H7 (cell line): ENCODE data around the gene DAPK2. TPM values are rescaled to one million over a fixed set of nuclear protein-coding genes. Genes with fewer than 3 reads are reported as not detected.
A peak's percentile ranks its signal among the peaks of the same experiment; 100 is the strongest.

ENCODE experiments used
- DNase-seq: peaks from one replicate; pipeline ENCODE4 v3.0.0; 2012
- H3K27me3 ChIP-seq: 2 replicates; pipeline ENCODE4 v1.6.0; 2011; ENCODE audit warnings: mild to moderate bottlenecking, low read length; ENCODE audit not compliant: control insufficient read depth, insufficient read depth
- H3K36me3 ChIP-seq: replicated peaks from 2 replicates; pipeline ENCODE4 v1.5.1; 2011; ENCODE audit warnings: low read length; ENCODE audit not compliant: control insufficient read depth, insufficient read depth
- H3K4me3 ChIP-seq: 2 replicates; pipeline ENCODE4 v1.5.1; 2011; ENCODE audit warnings: low read depth, mild to moderate bottlenecking, control low read depth, low read length, moderate library complexity; ENCODE audit not compliant: insufficient read depth
- total RNA-seq: library from RNA; depleted of rRNA; stranded (reverse); fragments of >200 nt; shearing (Covaris generic); gene quantifications from 2 replicates; pipeline ENCODE4 v1.2.3, GENCODE V29; 2014

The DAPK2 gene
- total RNA-seq, 1 experiment from 2014 or later: 1.9 TPM

DNA sequence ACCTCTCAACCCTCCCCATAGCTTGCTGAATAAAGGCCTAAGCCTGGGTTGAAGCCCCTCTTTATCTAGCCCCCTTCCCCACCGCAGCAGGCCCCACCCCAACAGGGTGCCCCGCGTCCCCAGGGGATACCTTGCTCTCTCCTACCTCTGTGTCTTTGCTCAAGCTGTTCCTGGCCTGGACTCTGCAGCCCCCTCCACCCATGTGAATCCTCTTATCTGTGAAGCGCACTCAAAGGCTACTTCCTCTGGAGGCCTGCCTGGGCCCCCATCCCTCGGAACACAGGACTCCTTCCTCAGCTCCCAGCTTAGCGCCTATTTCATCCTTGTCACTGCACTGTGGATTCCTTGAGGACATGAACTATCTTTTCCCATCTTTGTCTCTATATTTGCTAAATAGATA is 151.1 kb downstream of the DAPK2 start:
- DNase-seq: no peak
- H3K36me3 ChIP-seq: no peaks in the 10 kb centered on the region
- no peak overlapping the region for H3K4me3 ChIP-seq
- no peaks in the 10 kb centered on the region for H3K27me3 ChIP-seq

DNA sequence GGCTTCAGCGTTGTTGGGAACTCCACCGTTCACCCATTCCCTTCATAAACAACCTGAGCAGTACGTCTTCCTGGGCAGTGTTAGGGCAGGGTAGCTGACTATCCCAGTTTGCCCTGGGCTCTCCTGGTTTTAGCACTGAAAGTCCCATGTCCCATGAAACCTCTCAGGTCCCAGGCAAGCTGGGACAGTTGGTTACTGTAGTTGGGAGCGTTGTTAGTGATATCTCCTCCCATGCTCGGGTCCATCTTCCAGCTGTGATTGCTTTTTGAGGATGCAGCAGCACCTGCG is 151.7 kb downstream of the DAPK2 start:
- no peak for DNase-seq
- Histone ChIP-seq H3K4me3 (no peak overlapping the region), H3K36me3 (no peaks in the 10 kb centered on the region), H3K27me3 (no peaks in the 10 kb centered on the region)

DNA sequence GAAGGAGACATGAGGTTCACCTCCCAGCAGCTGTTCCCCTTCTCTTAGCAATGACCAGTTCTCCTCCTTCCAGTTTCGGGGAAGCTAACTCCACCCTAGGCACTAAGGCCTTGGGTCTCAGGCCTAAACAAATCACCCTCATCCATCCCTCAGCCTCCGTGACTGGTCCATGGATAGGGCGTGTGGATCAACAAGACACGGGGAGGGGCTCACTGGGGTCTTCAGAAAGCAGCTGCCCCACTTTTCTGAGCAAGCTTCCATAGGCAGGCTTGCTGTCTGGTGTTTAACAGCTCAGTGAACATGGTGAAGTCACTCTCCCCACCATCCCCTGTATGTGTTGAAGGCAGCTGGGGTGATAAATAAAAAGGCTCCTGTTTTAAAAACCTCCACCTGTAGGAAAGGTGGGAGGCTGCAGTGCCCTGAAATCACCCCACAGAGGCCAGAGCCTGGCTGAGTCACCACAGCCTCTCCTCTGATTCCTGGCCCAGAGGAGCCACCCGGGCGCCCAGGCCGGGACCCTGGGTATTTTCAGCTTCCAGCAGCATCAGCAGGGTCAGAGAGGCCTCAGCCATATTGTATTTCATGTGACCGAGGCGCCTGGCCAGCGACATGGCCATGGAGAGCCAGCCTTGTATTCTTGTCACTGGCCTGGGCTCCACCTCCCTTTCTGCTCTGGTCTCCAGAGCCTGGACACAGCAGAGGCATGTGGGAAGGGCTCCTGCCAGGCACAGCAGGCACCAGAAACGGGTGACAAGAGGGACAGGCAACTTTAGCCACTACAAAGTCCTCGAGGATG is 152.2 kb downstream of the DAPK2 start:
- no peak overlapping the region for H3K4me3 ChIP-seq

DNA sequence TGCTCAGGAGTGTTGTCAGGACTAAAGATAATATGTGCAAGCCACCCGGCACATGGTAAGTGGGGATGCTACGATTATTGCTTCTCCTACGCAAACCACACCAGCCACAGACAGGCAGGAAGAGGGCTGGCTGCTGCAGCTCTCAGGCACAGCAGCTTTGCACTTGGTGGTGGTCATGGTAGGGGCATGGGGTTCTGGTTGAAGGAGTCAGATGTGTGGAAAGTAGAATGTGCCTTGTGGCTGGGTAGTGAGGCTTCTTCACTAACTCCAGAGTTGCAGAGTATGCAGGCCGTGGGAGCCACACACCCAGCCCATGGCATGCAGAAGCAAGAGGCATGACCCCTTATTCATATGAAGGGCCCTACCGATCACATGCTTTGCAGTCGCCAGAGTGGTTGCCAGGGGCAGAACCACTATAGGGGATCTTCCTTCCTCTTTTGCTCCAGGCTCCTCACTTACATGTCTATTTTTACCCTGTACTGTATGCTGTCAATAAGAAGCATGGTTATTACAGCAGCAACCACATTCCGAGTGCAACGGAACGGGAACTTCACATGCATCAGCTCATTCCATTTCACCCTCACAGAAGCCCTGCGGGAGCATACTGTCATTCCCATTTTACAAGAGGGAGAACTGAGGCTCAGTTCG is 153.4 kb downstream of the DAPK2 start:
- Histone ChIP-seq H3K4me3 (no peak overlapping the region), H3K36me3 (no peaks in the 10 kb centered on the region), H3K27me3 (no peaks in the 10 kb centered on the region)
- DNase-seq: no peak

More for the DNA sequence above, 152.2 kb downstream of the DAPK2 start:
- Histone ChIP-seq H3K36me3 (no peaks in the 10 kb centered on the region), H3K27me3 (no peaks in the 10 kb centered on the region)
- no peak for DNase-seq

DNA sequence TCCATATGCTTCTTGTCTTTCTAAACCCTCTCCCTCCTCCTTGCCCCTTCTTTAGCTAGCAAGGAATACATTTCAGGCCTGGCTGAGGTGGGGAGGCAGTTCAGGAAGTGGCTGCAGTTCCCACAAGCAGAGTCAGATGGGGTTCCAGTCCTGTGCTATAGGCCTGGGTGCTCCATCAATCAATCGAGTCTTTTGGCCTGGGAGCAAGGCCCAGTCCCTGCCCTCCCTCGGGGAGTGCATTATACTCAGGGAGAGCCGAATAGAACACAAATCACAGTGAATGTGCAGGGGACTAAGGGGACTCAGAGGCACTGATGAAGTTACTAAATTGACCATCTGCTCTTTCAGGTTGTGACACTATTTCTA is 154.5 kb downstream of the DAPK2 start:
- Histone ChIP-seq H3K27me3 (no peaks in the 10 kb centered on the region), H3K36me3 (no peaks in the 10 kb centered on the region), H3K4me3 (no peak overlapping the region)
- DNase-seq: no peak

DNA sequence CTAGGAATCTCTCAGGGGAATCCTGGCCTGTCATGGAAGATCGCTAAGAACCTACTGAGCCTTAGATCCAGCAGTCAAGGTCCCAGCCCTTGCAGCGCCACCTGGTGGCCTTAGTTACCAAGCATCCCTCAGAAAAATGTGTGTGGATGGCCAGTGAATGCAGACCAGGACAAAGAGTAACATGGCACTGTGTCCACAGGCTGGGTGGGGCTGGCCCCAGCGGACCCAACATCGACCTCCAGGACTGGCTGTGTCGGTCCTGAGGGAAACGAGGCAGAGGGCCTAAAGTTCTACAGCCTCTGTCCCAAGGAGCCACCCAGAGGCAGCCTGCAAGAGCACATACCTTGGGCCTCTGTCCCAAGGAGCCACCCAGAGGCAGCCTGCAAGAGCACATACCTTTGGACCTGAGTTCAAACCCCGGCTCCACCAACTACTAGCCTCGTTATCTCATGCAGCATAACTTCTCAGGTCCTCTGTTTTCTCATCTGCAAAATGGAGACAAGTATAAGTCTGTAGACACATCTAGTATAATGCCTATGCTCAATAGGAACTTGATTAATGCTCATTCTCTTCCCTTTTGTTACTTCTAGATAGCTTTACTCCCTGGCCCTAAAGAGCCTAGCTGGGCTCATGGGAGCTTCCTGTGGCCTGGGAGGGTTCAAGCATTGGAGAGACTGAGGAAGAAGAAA is 155.1 kb downstream of the DAPK2 start:
- peak; percentile 88 for DNase-seq
- Histone ChIP-seq H3K36me3 (no peaks in the 10 kb centered on the region), H3K4me3 (no peak overlapping the region), H3K27me3 (no peaks in the 10 kb centered on the region)

DNA sequence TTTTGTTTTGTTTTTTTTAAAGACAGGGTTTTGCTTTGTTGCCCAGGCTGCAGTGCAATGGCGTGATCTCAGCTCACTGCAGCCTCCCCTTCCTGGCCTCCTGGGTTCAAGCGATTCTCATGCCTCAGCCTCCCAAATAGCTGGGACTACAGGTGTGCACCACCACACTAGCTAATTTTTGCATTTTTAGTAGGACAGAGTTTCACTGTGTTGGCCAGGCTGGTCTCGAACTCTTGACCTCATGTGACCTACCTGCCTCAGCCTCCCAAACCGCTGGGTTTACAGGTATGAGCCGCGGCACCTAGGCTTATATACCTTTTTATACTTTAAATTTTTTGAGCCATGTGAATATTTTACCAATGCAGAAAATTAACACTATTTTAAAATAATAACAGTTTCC is 155.7 kb downstream of the DAPK2 start:
- Histone ChIP-seq H3K36me3 (no peaks in the 10 kb centered on the region), H3K27me3 (no peaks in the 10 kb centered on the region), H3K4me3 (no peak overlapping the region)
- DNase-seq: no peak

DNA sequence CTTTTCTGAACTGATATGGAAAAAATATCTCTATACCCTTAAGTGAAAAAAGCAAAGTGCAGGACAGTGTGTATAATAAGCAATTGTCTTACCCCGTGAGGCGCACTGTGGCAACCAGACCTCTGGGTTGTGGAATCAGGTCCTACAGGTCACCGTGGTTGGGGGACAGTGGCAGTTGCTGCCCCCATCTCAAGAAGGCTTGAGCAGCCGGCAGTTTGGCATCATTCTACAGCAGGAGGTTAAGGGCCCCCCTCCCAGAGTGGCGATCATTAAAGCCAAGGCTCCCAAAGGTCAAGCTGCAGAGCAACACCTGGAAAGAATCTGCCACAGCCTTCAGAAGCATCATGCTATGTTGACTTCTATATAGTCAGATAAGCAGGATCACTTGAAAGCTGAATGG is 156.5 kb downstream of the DAPK2 start:
- H3K27me3 ChIP-seq: no peaks in the 10 kb centered on the region
- H3K4me3 ChIP-seq: no peak overlapping the region
- no peak for DNase-seq
- H3K36me3 ChIP-seq: no peaks in the 10 kb centered on the region

DNA sequence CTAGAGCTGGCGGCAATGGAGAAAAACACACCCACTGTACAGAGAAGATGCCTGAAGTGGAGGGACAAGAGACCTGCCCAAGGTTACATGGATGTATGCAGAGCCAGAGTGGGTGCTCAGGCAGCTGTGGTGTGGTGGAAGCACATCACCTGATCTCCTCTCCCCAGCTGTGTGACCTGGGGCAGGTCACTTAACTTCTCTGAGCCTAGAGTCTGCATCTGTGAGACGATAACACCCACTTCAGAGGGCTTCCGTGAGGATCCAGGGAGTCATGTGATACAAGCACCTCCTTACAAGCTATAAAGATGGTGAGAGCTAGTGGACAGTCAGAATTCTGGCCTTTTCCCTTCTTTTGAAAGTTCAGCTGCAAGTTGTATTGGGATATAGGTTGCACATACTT is 157.5 kb downstream of the DAPK2 start:
- DNase-seq: no peak
- Histone ChIP-seq H3K4me3 (no peak overlapping the region), H3K27me3 (no peaks in the 10 kb centered on the region), H3K36me3 (no peaks in the 10 kb centered on the region)

DNA sequence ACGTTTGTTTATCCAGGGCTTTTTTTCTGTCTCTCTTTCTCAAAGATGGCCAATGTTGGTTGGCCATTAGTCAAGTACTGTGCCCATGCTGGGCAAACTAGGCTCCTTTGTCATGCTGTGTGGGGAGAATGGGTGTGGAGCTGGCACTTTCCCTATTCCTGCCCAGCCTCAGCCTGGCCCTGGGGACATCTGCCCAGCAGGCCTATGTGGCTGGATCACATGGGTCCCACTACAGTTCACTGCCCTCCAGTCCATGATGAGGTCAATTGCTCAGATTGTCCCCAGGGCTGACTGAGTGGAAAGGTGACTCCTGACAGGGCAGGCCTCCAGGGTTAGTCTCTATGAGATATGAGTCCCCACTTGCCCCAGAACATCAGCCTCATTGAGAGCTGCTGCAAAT is 158.1 kb downstream of the DAPK2 start:
- H3K27me3 ChIP-seq: no peaks in the 10 kb centered on the region
- no peak for DNase-seq

DNA sequence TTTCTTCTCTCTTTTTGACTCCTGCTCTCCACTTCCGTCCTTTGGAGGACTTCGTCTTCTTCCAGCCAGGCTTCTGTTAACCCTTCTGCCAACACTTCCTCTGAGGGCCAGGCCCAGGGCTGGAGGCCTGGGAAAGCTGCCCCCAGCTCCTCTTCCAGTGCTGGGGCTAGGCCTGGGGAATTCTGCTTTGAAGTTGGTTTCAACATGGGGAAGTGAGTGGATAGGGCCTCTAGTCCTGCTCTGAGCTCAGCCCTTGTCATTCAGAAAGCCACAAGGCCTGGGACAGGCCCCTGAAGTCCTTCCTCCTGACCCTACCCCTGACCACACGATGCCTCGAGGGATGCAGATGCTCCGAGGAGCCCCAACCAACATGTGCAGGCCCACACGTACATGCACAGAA is 158.7 kb downstream of the DAPK2 start:
- Histone ChIP-seq H3K27me3 (no peaks in the 10 kb centered on the region), H3K36me3 (no peaks in the 10 kb centered on the region), H3K4me3 (no peak overlapping the region)
- no peak for DNase-seq

More for the DNA sequence above, 158.1 kb downstream of the DAPK2 start:
- H3K4me3 ChIP-seq: no peak overlapping the region
- H3K36me3 ChIP-seq: no peaks in the 10 kb centered on the region

DNA sequence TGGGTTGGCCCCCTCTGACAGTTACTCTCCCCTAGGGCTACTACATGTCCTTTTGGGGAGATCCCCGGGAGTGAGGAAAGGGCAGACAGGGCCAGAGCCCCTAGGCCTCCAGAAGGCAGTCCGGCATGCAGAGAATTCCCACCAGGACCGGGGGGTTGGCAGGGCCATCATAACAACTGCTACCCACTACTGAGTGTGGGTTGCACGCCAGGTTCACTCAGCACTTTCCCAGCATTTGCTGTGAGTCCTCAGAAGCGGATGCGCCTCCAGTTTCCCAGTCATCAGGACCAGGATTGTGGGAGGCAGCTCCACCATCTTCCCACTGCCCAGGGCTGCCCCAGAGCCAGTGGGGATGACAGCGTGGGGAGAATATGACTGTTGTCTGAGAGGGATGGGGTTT is 161.3 kb downstream of the DAPK2 start:
- H3K4me3 ChIP-seq: no peak overlapping the region
- H3K36me3 ChIP-seq: no peaks in the 10 kb centered on the region
- no peak for DNase-seq
- H3K27me3 ChIP-seq: no peaks in the 10 kb centered on the region

DNA sequence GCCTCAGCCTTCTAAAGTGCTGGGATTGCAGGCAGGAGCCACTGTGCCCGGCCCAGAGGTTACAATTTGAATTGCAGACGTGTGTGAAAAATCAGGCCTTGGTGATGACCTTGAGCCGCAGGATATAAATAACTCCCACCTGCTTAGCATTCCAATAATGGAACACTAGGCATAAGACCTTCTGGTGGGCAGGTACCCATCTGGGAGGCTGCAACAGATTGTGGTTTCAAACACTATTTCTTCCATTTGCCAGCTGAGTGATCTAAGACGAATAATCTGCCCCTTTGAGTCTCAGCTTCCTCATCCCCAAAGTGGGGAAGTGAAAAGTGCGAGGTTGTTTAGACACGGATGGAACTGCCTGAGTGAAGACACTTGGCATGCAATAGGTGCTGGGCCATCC is 164.9 kb downstream of the DAPK2 start:
- Histone ChIP-seq H3K27me3 (no peaks in the 10 kb centered on the region), H3K4me3 (no peak overlapping the region), H3K36me3 (no peaks in the 10 kb centered on the region)
- no peak for DNase-seq

DNA sequence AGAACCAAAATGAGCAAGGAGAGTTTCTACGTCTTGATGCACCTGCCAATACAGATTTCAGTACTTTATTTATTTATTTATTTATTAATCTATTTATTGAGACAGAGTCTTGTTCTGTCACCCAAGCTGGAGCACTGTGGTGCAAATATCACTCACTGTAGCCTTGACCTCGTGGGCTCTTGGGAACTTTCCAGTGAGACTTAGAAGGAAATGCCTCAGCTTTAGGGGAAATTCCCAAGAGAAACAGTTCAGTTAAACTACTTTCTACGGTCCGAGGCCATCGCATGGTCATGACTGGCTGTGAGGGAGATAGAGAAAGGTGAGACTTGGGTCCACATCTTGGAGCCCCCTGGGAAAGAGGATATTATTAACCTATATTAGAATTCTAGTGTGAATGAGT is 165.5 kb downstream of the DAPK2 start:
- Histone ChIP-seq H3K4me3 (no peak overlapping the region), H3K36me3 (no peaks in the 10 kb centered on the region), H3K27me3 (no peaks in the 10 kb centered on the region)
- no peak for DNase-seq

DNA sequence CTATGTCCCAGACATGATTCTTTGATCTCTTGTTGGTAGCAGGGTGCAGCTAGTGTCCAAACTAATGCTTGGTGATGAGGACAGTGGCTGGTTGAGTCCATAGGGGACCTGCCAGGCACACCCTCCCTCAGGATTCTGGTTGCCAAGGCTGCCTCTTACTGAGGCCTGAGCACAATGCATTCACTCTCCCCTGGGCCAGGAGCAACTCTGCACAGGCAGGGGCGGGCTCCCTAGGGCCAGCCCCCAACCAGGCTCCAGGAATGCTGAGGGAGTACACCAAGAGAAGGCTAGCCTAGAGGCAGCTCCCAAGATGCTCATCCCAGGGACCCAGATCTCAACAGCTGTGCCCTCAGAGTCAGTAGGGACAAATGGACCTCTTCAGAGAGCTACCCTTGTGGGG is 166.3 kb downstream of the DAPK2 start:
- Histone ChIP-seq H3K36me3 (no peaks in the 10 kb centered on the region), H3K27me3 (no peaks in the 10 kb centered on the region), H3K4me3 (no peak overlapping the region)
- DNase-seq: no peak
